HepG2 (cell line): ENCODE data around the gene PRKCE. TPM values are rescaled to one million over a fixed set of nuclear protein-coding genes. Genes with fewer than 3 reads are reported as not detected.

Experiments used
- AGO2 ChIP-seq: fragments of 200-400 bp; formaldehyde crosslinking; optimal IDR thresholded peaks from 2 replicates; pipeline ENCODE3; 2017; ENCODE audit warnings: mild to moderate bottlenecking, low read depth, low read length, moderate library complexity
- CC2D1A ChIP-seq: sonication (generic); formaldehyde crosslinking; IDR thresholded peaks from 2 replicates; pipeline ENCODE4 v1.8.1; 2023; ENCODE audit warnings: mild to moderate bottlenecking, missing genetic modification reagents
- KAT8 ChIP-seq: IDR thresholded peaks from 2 replicates; pipeline ENCODE4 v1.6.1; 2016; ENCODE audit warnings: missing genetic modification reagents, missing compliant biosample characterization
- PITX1 ChIP-seq: sonication (generic); formaldehyde crosslinking; IDR thresholded peaks from 2 replicates; pipeline ENCODE4 v1.5.1; 2020; ENCODE audit warnings: mild to moderate bottlenecking, missing genetic modification reagents
- REXO4 ChIP-seq: sonication (generic); formaldehyde crosslinking; IDR thresholded peaks from 2 replicates; pipeline ENCODE4 v1.8.0; 2022; ENCODE audit warnings: missing genetic modification reagents, mild to moderate bottlenecking, borderline replicate concordance
- SETDB1 ChIP-seq: sonication (generic); formaldehyde crosslinking; IDR thresholded peaks from 2 replicates; pipeline ENCODE4 v1.5.1; 2020; ENCODE audit warnings: missing genetic modification reagents, mild to moderate bottlenecking, borderline replicate concordance
- THAP11 ChIP-seq: IDR thresholded peaks from 2 replicates; pipeline ENCODE4 v1.6.1; 2016; ENCODE audit warnings: missing biosample characterization, missing genetic modification reagents
- ZFP36L2 ChIP-seq: sonication (generic); formaldehyde crosslinking; IDR thresholded peaks from 2 replicates; pipeline ENCODE4 v1.4.0; 2020; ENCODE audit warnings: missing genetic modification reagents
- ZNF546 ChIP-seq: sonication (generic); formaldehyde crosslinking; conservative IDR thresholded peaks from 2 replicates; pipeline ENCODE4 v1.8.1; 2023; ENCODE audit warnings: mild to moderate bottlenecking, missing genetic modification reagents
- polyA plus RNA-seq, 8 experiments: library from polyadenylated mRNA; depleted of rRNA in 3 of 8; stranded (reverse) in 7 of 8; unstranded in 1 of 8; fragments of >200 nt; fragmentation: Illumina TruSeq in 4 of 8; extraction: Trizol in 4 of 8; gene quantifications; 2 replicates each; pipeline versions ENCODE4 v1.2.1 to v1.2.3, GENCODE V29; 2011 to 2016; ENCODE audit warnings: low read depth in 4 of 8, missing spikeins in 1 of 8, mixed read lengths in 1 of 8; ENCODE audit not compliant: insufficient read depth in 1 of 8
- total RNA-seq, 5 experiments: library from RNA; depleted of rRNA; stranded (reverse); fragments of >200 nt; fragmentation: Illumina TruSeq; extraction: Trizol; gene quantifications; 2 replicates each; pipeline ENCODE4 v1.2.3, GENCODE V29; 2016; ENCODE audit warnings: low read depth in 1 of 5
- TF ChIP-seq, protein P1 (sequence below): sonication (generic); formaldehyde crosslinking; conservative IDR thresholded peaks from 2 replicates; pipeline ENCODE4 v1.4.0; 2020; ENCODE audit warnings: missing genetic modification reagents
- TF ChIP-seq, protein P2 (sequence below), 2 experiments: fragments of 450-650 bp in 1 of 2; sonication (generic) in 1 of 2; formaldehyde crosslinking in 1 of 2; IDR thresholded peaks; 2 replicates each; pipeline versions ENCODE4 v1.6.1 to v1.8.0; 2016 to 2022; ENCODE audit warnings: antibody characterized with exemption in 1 of 2, mild to moderate bottlenecking in 1 of 2, missing genetic modification reagents in 1 of 2
- TF ChIP-seq, protein P3 (sequence below): sonication (generic); formaldehyde crosslinking; IDR thresholded peaks from 2 replicates; pipeline ENCODE4 v1.5.0; 2020; ENCODE audit warnings: missing genetic modification reagents
- TF ChIP-seq, protein P4 (sequence below): sonication (generic); formaldehyde crosslinking; IDR thresholded peaks from 2 replicates; pipeline ENCODE4 v1.4.0; 2020; ENCODE audit warnings: missing genetic modification reagents, borderline replicate concordance

Gene PRKCE
- total and polyA plus RNA-seq, 2 of the 13 experiments (the other 11 are each of a cell fraction or from before 2014, with no cell fraction given) = 1.0 to 3.9 TPM

DNA sequence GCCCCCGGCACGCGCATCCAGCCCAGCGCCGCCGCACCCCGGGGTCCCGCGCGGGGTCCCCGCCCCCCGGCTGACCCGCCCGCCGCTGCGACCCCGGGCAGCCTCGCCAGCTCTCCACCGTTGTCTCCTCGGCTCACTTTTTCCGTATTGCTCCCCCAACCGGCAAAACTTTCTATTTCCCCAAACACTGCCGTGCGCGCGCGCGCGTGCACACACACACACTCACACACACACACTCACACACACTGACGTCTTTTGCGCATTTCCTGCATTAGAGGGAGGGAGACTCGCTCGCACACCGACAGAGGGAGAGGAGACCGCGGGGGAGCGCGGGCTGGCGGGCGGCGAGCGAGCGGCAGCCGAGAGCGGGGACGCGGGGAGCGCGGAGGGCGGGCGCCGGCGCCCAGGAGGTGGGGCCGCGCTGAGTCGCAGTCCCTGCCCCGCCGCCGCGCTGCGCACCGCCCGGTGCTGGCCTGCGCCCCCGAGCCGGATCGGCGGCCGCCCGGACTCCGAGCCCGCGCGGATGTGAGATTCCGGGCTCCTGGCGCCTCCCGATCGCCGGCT is 542 bp upstream of the PRKCE start (continued):
- no peak for TF ChIP-seq REXO4 (CRISPR knock-in tag)
- peak; percentile 68 for TF ChIP-seq THAP11 (CRISPR knock-in tag)
- no peak for TF ChIP-seq SETDB1
- TF ChIP-seq ZFP36L2 (CRISPR knock-in tag) = no peak
- TF ChIP-seq, protein P1, sequence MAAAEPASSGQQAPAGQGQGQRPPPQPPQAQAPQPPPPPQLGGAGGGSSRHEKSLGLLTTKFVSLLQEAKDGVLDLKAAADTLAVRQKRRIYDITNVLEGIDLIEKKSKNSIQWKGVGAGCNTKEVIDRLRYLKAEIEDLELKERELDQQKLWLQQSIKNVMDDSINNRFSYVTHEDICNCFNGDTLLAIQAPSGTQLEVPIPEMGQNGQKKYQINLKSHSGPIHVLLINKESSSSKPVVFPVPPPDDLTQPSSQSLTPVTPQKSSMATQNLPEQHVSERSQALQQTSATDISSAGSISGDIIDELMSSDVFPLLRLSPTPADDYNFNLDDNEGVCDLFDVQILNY = no peak
- TF ChIP-seq, protein P2, sequence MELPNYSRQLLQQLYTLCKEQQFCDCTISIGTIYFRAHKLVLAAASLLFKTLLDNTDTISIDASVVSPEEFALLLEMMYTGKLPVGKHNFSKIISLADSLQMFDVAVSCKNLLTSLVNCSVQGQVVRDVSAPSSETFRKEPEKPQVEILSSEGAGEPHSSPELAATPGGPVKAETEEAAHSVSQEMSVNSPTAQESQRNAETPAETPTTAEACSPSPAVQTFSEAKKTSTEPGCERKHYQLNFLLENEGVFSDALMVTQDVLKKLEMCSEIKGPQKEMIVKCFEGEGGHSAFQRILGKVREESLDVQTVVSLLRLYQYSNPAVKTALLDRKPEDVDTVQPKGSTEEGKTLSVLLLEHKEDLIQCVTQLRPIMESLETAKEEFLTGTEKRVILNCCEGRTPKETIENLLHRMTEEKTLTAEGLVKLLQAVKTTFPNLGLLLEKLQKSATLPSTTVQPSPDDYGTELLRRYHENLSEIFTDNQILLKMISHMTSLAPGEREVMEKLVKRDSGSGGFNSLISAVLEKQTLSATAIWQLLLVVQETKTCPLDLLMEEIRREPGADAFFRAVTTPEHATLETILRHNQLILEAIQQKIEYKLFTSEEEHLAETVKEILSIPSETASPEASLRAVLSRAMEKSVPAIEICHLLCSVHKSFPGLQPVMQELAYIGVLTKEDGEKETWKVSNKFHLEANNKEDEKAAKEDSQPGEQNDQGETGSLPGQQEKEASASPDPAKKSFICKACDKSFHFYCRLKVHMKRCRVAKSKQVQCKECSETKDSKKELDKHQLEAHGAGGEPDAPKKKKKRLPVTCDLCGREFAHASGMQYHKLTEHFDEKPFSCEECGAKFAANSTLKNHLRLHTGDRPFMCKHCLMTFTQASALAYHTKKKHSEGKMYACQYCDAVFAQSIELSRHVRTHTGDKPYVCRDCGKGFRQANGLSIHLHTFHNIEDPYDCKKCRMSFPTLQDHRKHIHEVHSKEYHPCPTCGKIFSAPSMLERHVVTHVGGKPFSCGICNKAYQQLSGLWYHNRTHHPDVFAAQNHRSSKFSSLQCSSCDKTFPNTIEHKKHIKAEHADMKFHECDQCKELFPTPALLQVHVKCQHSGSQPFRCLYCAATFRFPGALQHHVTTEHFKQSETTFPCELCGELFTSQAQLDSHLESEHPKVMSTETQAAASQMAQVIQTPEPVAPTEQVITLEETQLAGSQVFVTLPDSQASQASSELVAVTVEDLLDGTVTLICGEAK (IDR thresholded peaks at IDR 0.05) = no peak
- TF ChIP-seq, protein P2 (CRISPR knock-in tag; IDR thresholded peaks at IDR 0.05) = peak; percentile 25; the same call in 1 of the 2 replicates
- TF ChIP-seq ZNF546 = no peak
- TF ChIP-seq KAT8 (CRISPR knock-in tag) = peak; percentile 75
- TF ChIP-seq, protein P3, sequence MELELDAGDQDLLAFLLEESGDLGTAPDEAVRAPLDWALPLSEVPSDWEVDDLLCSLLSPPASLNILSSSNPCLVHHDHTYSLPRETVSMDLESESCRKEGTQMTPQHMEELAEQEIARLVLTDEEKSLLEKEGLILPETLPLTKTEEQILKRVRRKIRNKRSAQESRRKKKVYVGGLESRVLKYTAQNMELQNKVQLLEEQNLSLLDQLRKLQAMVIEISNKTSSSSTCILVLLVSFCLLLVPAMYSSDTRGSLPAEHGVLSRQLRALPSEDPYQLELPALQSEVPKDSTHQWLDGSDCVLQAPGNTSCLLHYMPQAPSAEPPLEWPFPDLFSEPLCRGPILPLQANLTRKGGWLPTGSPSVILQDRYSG = no peak
- TF ChIP-seq, protein P4, sequence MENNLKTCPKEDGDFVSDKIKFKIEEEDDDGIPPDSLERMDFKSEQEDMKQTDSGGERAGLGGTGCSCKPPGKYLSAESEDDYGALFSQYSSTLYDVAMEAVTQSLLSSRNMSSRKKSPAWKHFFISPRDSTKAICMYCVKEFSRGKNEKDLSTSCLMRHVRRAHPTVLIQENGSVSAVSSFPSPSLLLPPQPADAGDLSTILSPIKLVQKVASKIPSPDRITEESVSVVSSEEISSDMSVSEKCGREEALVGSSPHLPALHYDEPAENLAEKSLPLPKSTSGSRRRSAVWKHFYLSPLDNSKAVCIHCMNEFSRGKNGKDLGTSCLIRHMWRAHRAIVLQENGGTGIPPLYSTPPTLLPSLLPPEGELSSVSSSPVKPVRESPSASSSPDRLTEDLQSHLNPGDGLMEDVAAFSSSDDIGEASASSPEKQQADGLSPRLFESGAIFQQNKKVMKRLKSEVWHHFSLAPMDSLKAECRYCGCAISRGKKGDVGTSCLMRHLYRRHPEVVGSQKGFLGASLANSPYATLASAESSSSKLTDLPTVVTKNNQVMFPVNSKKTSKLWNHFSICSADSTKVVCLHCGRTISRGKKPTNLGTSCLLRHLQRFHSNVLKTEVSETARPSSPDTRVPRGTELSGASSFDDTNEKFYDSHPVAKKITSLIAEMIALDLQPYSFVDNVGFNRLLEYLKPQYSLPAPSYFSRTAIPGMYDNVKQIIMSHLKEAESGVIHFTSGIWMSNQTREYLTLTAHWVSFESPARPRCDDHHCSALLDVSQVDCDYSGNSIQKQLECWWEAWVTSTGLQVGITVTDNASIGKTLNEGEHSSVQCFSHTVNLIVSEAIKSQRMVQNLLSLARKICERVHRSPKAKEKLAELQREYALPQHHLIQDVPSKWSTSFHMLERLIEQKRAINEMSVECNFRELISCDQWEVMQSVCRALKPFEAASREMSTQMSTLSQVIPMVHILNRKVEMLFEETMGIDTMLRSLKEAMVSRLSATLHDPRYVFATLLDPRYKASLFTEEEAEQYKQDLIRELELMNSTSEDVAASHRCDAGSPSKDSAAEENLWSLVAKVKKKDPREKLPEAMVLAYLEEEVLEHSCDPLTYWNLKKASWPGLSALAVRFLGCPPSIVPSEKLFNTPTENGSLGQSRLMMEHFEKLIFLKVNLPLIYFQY (CRISPR knock-in tag) = peak; percentile 53; the same call in 1 of the 2 replicates
- peak; percentile 59; the same call in 1 of the 2 replicates for TF ChIP-seq PITX1 (CRISPR knock-in tag)
- no peak for TF ChIP-seq CC2D1A (CRISPR knock-in tag)
- no peak for TF ChIP-seq AGO2
